Glutamatergic neuron (in vitro differentiated cells): ENCODE results near the gene BPIFA3. TPM values are rescaled to one million over a fixed set of nuclear protein-coding genes. Genes with fewer than 3 reads are reported as not detected.

Experiments
- DNase-seq: peaks from one replicate; pipeline ENCODE4 v3.0.0; 2022
- H3K27ac Mint-ChIP-seq: one replicate; pipeline ENCODE4 v1.8.0; 2020; ENCODE audit warnings: mild to moderate bottlenecking, mixed read lengths, inconsistent platforms; ENCODE audit not compliant: unreplicated experiment
- H3K27me3 Mint-ChIP-seq: one replicate; pipeline ENCODE4 v1.8.0; 2020; ENCODE audit warnings: mild to moderate bottlenecking, moderate library complexity, mixed read lengths, inconsistent platforms; ENCODE audit not compliant: unreplicated experiment
- H3K36me3 Mint-ChIP-seq: one replicate; pipeline ENCODE4 v1.8.0; 2020; ENCODE audit warnings: mild to moderate bottlenecking, mixed read lengths, inconsistent platforms; ENCODE audit not compliant: unreplicated experiment
- H3K4me1 Mint-ChIP-seq: one replicate; pipeline ENCODE4 v1.8.0; 2020; ENCODE audit warnings: mild to moderate bottlenecking, low read depth, mixed read lengths, inconsistent platforms; ENCODE audit not compliant: unreplicated experiment
- H3K4me3 Mint-ChIP-seq: one replicate; pipeline ENCODE4 v1.8.0; 2020; ENCODE audit warnings: mild to moderate bottlenecking, mixed read lengths, inconsistent platforms; ENCODE audit not compliant: unreplicated experiment
- H3K9me3 Mint-ChIP-seq: one replicate; pipeline ENCODE4 v1.8.0; 2020; ENCODE audit warnings: mild to moderate bottlenecking, moderate library complexity, mixed read lengths, inconsistent platforms; ENCODE audit not compliant: unreplicated experiment
- CTCF ChIP-seq: fragments of 200-600 bp; sonication (generic); IDR thresholded peaks from one replicate; pipeline ENCODE4 v1.5.0; 2021; ENCODE audit not compliant: partially characterized antibody, unreplicated experiment
- total RNA-seq: library from RNA; stranded (reverse); fragmentation: NEBNext Ultra II Directional; extraction: Animal tissue kit (Norgen Biotek cat#: 25700); gene quantifications from one replicate; pipeline ENCODE4 v1.2.1, GENCODE V29; 2021; ENCODE audit not compliant: unreplicated experiment

BPIFA3 gene
- total RNA-seq, 1 donor from 2014 or later: not detected

GRCh38 chr20:33262658-33263065, 45.5 kb downstream of the BPIFA3 start:
- no peaks in the 10 kb centered on the region for H3K27me3 Mint-ChIP-seq
- no peak overlapping the region for H3K27ac Mint-ChIP-seq
- H3K9me3 Mint-ChIP-seq: no peaks in the 10 kb centered on the region
- TF ChIP-seq CTCF: peak; percentile 44
- H3K4me3 Mint-ChIP-seq: no peak overlapping the region
- peaks cover 11% of the 10 kb centered on the region for H3K4me1 Mint-ChIP-seq
- H3K36me3 Mint-ChIP-seq: peaks cover 4% of the 10 kb centered on the region
- DNase-seq: peak; percentile 62

GRCh38 chr20:33263784-33264183, 46.6 kb downstream of the BPIFA3 start:
- peaks cover 11% of the 10 kb centered on the region for H3K4me1 Mint-ChIP-seq
- H3K27ac Mint-ChIP-seq: no peak overlapping the region
- H3K36me3 Mint-ChIP-seq: peaks cover 4% of the 10 kb centered on the region
- no peak overlapping the region for H3K4me3 Mint-ChIP-seq
- no peaks in the 10 kb centered on the region for H3K27me3 Mint-ChIP-seq
- H3K9me3 Mint-ChIP-seq: no peaks in the 10 kb centered on the region
- no peak for TF ChIP-seq CTCF
- no peak for DNase-seq

- DNase-seq: no peak
- no peak overlapping the region for H3K4me3 Mint-ChIP-seq
- H3K9me3 Mint-ChIP-seq: no peaks in the 10 kb centered on the region
- H3K27ac Mint-ChIP-seq: no peak overlapping the region
- TF ChIP-seq CTCF: no peak
- no peaks in the 10 kb centered on the region for H3K36me3 Mint-ChIP-seq
- H3K4me1 Mint-ChIP-seq: peaks cover 1% of the 10 kb centered on the region
- no peaks in the 10 kb centered on the region for H3K27me3 Mint-ChIP-seq
Measured at GRCh38 chr20:33267701-33268100, 50.5 kb downstream of the BPIFA3 start.

GRCh38 chr20:33272155-33272873, 55.2 kb downstream of the BPIFA3 start:
- Mint-ChIP-seq H3K27ac (no peak overlapping the region), H3K36me3 (no peaks in the 10 kb centered on the region), H3K4me3 (no peak overlapping the region), H3K27me3 (peaks cover 2% of the 10 kb centered on the region), H3K9me3 (no peaks in the 10 kb centered on the region), H3K4me1 (peaks cover 4% of the 10 kb centered on the region)
- DNase-seq: no peak
- no peak for TF ChIP-seq CTCF

- DNase-seq: no peak
- H3K27ac Mint-ChIP-seq: no peak overlapping the region
- no peak overlapping the region for H3K4me3 Mint-ChIP-seq
- H3K9me3 Mint-ChIP-seq: peaks cover 3% of the 10 kb centered on the region
- no peaks in the 10 kb centered on the region for H3K36me3 Mint-ChIP-seq
- H3K4me1 Mint-ChIP-seq: peaks cover 10% of the 10 kb centered on the region
- no peak for TF ChIP-seq CTCF
- peaks cover 2% of the 10 kb centered on the region for H3K27me3 Mint-ChIP-seq
Measured at GRCh38 chr20:33273117-33273851, 56.1 kb downstream of the BPIFA3 start.
